SK-N-SH (cell line): Measurements from ENCODE around the gene TMEM232.

Experiments
- MEF2A ChIP-seq: IDR thresholded peaks from 2 replicates; pipeline ENCODE4 v1.4.0; 2012; ENCODE audit warnings: low read depth, borderline replicate concordance
- RCOR1 ChIP-seq: fragments of 150-350 bp; IDR thresholded peaks from 2 replicates; pipeline ENCODE4 v1.6.1; 2017; ENCODE audit warnings: antibody characterized with exemption, low read length
- TF ChIP-seq, protein P1 (sequence below): fragments of 200-600 bp; sonication (generic); IDR thresholded peaks from 2 replicates; pipeline ENCODE4 v1.6.1; 2017; ENCODE audit warnings: antibody characterized with exemption, mild to moderate bottlenecking, moderate library complexity
- TF ChIP-seq, protein P2 (sequence below): IDR thresholded peaks from 2 replicates; pipeline ENCODE4 v1.6.1; 2012; ENCODE audit warnings: mild to moderate bottlenecking, low read depth, low read length, moderate library complexity

DNA sequence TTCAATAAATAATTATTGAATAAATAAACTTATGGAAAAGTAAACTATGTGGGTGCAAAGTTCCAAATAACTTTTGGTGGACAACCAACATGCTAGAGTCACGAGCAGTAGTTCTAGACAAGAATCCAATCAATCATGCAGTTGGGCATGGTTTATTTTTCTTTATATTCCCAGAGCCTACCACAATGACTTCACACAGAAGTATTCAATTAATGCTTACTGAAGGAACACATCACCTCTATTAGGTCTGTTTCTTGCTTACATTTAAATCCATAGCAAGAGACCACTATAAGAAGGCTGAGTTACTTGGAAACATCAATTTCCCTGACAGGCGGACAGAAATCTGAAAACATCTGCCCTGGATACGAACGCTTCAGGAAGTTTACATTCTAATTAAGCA, 214.2 kb downstream of the TMEM232 start:
- TF ChIP-seq, protein P1, sequence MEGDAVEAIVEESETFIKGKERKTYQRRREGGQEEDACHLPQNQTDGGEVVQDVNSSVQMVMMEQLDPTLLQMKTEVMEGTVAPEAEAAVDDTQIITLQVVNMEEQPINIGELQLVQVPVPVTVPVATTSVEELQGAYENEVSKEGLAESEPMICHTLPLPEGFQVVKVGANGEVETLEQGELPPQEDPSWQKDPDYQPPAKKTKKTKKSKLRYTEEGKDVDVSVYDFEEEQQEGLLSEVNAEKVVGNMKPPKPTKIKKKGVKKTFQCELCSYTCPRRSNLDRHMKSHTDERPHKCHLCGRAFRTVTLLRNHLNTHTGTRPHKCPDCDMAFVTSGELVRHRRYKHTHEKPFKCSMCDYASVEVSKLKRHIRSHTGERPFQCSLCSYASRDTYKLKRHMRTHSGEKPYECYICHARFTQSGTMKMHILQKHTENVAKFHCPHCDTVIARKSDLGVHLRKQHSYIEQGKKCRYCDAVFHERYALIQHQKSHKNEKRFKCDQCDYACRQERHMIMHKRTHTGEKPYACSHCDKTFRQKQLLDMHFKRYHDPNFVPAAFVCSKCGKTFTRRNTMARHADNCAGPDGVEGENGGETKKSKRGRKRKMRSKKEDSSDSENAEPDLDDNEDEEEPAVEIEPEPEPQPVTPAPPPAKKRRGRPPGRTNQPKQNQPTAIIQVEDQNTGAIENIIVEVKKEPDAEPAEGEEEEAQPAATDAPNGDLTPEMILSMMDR, result no peak
- TF ChIP-seq, protein P2, sequence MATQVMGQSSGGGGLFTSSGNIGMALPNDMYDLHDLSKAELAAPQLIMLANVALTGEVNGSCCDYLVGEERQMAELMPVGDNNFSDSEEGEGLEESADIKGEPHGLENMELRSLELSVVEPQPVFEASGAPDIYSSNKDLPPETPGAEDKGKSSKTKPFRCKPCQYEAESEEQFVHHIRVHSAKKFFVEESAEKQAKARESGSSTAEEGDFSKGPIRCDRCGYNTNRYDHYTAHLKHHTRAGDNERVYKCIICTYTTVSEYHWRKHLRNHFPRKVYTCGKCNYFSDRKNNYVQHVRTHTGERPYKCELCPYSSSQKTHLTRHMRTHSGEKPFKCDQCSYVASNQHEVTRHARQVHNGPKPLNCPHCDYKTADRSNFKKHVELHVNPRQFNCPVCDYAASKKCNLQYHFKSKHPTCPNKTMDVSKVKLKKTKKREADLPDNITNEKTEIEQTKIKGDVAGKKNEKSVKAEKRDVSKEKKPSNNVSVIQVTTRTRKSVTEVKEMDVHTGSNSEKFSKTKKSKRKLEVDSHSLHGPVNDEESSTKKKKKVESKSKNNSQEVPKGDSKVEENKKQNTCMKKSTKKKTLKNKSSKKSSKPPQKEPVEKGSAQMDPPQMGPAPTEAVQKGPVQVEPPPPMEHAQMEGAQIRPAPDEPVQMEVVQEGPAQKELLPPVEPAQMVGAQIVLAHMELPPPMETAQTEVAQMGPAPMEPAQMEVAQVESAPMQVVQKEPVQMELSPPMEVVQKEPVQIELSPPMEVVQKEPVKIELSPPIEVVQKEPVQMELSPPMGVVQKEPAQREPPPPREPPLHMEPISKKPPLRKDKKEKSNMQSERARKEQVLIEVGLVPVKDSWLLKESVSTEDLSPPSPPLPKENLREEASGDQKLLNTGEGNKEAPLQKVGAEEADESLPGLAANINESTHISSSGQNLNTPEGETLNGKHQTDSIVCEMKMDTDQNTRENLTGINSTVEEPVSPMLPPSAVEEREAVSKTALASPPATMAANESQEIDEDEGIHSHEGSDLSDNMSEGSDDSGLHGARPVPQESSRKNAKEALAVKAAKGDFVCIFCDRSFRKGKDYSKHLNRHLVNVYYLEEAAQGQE, result no peak
- TF ChIP-seq MEF2A (no peak), RCOR1 (no peak)
